ENCODE measurements around the gene ARID4B. TPM values are rescaled to one million over a fixed set of nuclear protein-coding genes. Genes with fewer than 3 reads are reported as not detected.

The ARID4B gene
- total RNA-seq, 2 experiments from 2014 or later, result 28.7 to 44.9 TPM

DNA sequence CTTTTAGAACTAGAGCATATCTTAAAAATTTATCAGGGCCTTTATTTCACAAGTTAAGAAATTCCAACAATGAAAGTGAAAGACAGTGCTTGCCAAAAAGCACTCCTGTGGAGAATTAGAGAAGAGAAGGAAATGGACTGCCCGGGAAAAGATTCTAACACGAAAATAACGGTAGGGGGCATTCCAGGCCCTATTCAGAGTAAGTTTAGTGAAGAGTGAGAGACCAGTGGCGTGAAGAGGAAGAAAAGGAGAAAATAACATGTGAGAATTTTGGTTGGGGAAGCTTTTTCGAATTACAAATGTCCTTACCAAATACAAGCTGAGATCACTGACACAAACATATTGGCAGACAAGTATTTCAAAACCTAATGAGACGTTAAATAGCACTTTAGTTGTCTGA is 128.5 kb downstream of the ARID4B start:
- Histone ChIP-seq H3K27ac (ENCODE audit: low read depth, low read length, poor library complexity, severe bottlenecking) (no peak overlapping the region), H3K9me2 (ENCODE audit: insufficient read depth, low read length) (no peaks in the 10 kb centered on the region), H3K36me3 (ENCODE audit: insufficient read depth, low read length) (peaks cover 24% of the 10 kb centered on the region), H4K20me1 (ENCODE audit: insufficient read depth, low read length) (no peaks in the 10 kb centered on the region), H3K4me1 (ENCODE audit: insufficient read depth, low read length, poor library complexity, severe bottlenecking) (no peaks in the 10 kb centered on the region), H3K79me2 (ENCODE audit: insufficient read depth, low read depth, low read length) (no peaks in the 10 kb centered on the region), H3K4me2 (ENCODE audit: low read length) (no peak overlapping the region), H3K4me3 (ENCODE audit: low read depth, low read length, poor library complexity, severe bottlenecking) (no peak overlapping the region), H3K9me3 (ENCODE audit: low read length) (no peaks in the 10 kb centered on the region), H2AFZ (ENCODE audit: low read length) (no peak overlapping the region)
- ChIA-PET CTCF (ENCODE audit: unreplicated experiment) (no interaction called here), POLR2A (interaction anchor here (0.7 kb wide), 1 partner anchor 11 kb away, joined by 5 read pairs; no protein-coding TSS in a partner anchor)
- intact Hi-C loops (cut with micrococcal nuclease; ENCODE audit: unreplicated experiment), result loop anchor here (5.0 kb wide), 1 partner anchor 218 kb away; no protein-coding TSS in a partner anchor
- TF ChIP-seq, protein P1, sequence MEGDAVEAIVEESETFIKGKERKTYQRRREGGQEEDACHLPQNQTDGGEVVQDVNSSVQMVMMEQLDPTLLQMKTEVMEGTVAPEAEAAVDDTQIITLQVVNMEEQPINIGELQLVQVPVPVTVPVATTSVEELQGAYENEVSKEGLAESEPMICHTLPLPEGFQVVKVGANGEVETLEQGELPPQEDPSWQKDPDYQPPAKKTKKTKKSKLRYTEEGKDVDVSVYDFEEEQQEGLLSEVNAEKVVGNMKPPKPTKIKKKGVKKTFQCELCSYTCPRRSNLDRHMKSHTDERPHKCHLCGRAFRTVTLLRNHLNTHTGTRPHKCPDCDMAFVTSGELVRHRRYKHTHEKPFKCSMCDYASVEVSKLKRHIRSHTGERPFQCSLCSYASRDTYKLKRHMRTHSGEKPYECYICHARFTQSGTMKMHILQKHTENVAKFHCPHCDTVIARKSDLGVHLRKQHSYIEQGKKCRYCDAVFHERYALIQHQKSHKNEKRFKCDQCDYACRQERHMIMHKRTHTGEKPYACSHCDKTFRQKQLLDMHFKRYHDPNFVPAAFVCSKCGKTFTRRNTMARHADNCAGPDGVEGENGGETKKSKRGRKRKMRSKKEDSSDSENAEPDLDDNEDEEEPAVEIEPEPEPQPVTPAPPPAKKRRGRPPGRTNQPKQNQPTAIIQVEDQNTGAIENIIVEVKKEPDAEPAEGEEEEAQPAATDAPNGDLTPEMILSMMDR (conservative IDR thresholded peaks at IDR 0.05; ENCODE audit: low read length), result peak; percentile 81
- no peak for TF ChIP-seq EZH2phosphoT487 (IDR thresholded peaks at IDR 0.05; ENCODE audit: borderline replicate concordance, low read depth, low read length)
- peak; percentile 46 for DNase-seq (ENCODE audit: low spot score)
- no TSS peak for BruUV-seq (replicated peaks)

DNA sequence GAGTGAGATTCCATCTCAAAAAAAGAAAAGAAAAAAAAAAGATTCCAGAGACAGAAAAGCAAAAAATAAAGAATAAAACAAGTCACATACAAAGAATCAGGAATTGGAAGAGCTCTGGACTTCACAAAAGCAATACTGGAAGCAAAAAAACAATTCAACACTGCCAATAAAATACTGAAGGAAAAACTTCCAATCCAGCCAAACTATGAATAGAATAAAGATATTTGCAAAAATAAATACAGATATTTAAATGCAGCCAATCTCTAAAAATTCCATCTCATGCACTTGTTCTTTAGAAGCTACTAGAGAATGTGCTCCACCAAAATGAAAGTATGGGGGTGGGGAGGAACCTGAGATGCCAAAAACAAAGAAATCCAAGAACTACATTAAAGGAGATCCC is 137.5 kb downstream of the ARID4B start:
- intact Hi-C loops (cut with micrococcal nuclease; ENCODE audit: unreplicated experiment), result no loop called here
- Histone ChIP-seq H2AFZ (ENCODE audit: low read length) (no peak overlapping the region), H4K20me1 (ENCODE audit: insufficient read depth, low read length) (no peaks in the 10 kb centered on the region), H3K9me2 (ENCODE audit: insufficient read depth, low read length) (no peaks in the 10 kb centered on the region), H3K9me3 (ENCODE audit: low read length) (no peaks in the 10 kb centered on the region), H3K79me2 (ENCODE audit: insufficient read depth, low read depth, low read length) (no peaks in the 10 kb centered on the region), H3K36me3 (ENCODE audit: insufficient read depth, low read length) (peaks cover 72% of the 10 kb centered on the region), H3K4me1 (ENCODE audit: insufficient read depth, low read length, poor library complexity, severe bottlenecking) (no peaks in the 10 kb centered on the region), H3K4me2 (ENCODE audit: low read length) (no peak overlapping the region), H3K27ac (ENCODE audit: low read depth, low read length, poor library complexity, severe bottlenecking) (no peak overlapping the region), H3K4me3 (ENCODE audit: low read depth, low read length, poor library complexity, severe bottlenecking) (no peak overlapping the region)
- CTCF ChIA-PET (ENCODE audit: unreplicated experiment), result no interaction called here
- POLR2A ChIA-PET, result interaction anchor here (0.7 to 1.3 kb wide), 2 partner anchors 22 to 65 kb away, joined by 3 read pairs; no protein-coding TSS in a partner anchor
- no peak for DNase-seq (ENCODE audit: low spot score)
- BruUV-seq (replicated peaks), result no TSS peak
- TF ChIP-seq EZH2phosphoT487 (IDR thresholded peaks at IDR 0.05; ENCODE audit: borderline replicate concordance, low read depth, low read length), result no peak
- TF ChIP-seq, protein P1 (conservative IDR thresholded peaks at IDR 0.05; ENCODE audit: low read length), result no peak

DNA sequence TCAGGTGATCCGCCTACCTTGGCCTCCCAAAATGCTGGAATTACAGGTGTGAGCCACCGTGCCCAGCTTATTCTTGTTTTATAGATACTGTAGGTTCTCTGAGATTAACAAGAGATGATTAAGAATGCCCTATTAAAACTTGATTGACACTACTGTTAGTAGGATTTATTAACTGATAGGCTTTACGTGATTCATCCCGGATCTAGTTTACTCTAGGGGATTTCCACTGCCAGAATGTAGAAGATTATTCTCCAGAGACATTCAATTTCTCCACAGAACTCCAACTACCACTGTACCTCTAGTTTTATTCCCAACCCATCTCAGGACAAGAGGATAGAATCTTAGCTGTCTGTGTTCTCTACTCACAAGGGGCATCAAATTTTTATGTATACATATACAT is 140.7 kb downstream of the ARID4B start:
- Histone ChIP-seq H3K9me3 (ENCODE audit: low read length) (no peaks in the 10 kb centered on the region), H3K36me3 (ENCODE audit: insufficient read depth, low read length) (peaks cover 61% of the 10 kb centered on the region), H3K79me2 (ENCODE audit: insufficient read depth, low read depth, low read length) (no peaks in the 10 kb centered on the region), H3K9me2 (ENCODE audit: insufficient read depth, low read length) (no peaks in the 10 kb centered on the region), H3K4me3 (ENCODE audit: low read depth, low read length, poor library complexity, severe bottlenecking) (no peak overlapping the region), H3K27ac (ENCODE audit: low read depth, low read length, poor library complexity, severe bottlenecking) (no peak overlapping the region), H2AFZ (ENCODE audit: low read length) (no peak overlapping the region), H3K4me2 (ENCODE audit: low read length) (no peak overlapping the region), H3K4me1 (ENCODE audit: insufficient read depth, low read length, poor library complexity, severe bottlenecking) (no peaks in the 10 kb centered on the region), H4K20me1 (ENCODE audit: insufficient read depth, low read length) (no peaks in the 10 kb centered on the region)
- TF ChIP-seq, protein P1 (conservative IDR thresholded peaks at IDR 0.05; ENCODE audit: low read length), result no peak
- intact Hi-C loops (cut with micrococcal nuclease; ENCODE audit: unreplicated experiment), result no loop called here
- CTCF ChIA-PET (ENCODE audit: unreplicated experiment), result no interaction called here
- no peak for DNase-seq (ENCODE audit: low spot score)
- POLR2A ChIA-PET, result interaction anchor here (1.5 kb wide), 1 partner anchor 10 kb away, joined by 8 read pairs; no protein-coding TSS in a partner anchor
- no TSS peak for BruUV-seq (replicated peaks)
